H9 (cell line): ENCODE measurements around the gene FREM1. TPM values are rescaled to one million over a fixed set of nuclear protein-coding genes. Genes with fewer than 3 reads are reported as not detected.

Experiments used
- DNase-seq: peaks from one replicate; pipeline ENCODE4 v3.0.0-alpha.2; 2017
- H2AFZ ChIP-seq: one replicate; pipeline ENCODE4 v1.6.1; 2013; ENCODE audit warnings: mild to moderate bottlenecking, low read length, control low read depth, moderate library complexity
- H2AK5ac ChIP-seq: 2 replicates; pipeline ENCODE4 v1.6.1; 2013; ENCODE audit warnings: low read length, control low read depth, mixed read lengths; ENCODE audit not compliant: insufficient read length
- H2BK120ac ChIP-seq: one replicate; pipeline ENCODE4 v1.6.1; 2013; ENCODE audit warnings: low read depth, mild to moderate bottlenecking, low read length, control low read depth, inconsistent platforms; ENCODE audit not compliant: poor library complexity, severe bottlenecking
- H2BK12ac ChIP-seq: 2 replicates; pipeline ENCODE4 v1.6.1; 2013; ENCODE audit warnings: low read length, control low read depth, mixed read lengths, low read depth; ENCODE audit not compliant: insufficient read length
- H2BK15ac ChIP-seq: 2 replicates; pipeline ENCODE4 v1.6.1; 2013; ENCODE audit warnings: low read depth, low read length, control low read depth
- H2BK20ac ChIP-seq: one replicate; pipeline ENCODE4 v1.6.1; 2013; ENCODE audit warnings: low read depth, mild to moderate bottlenecking, low read length, control low read depth, inconsistent platforms; ENCODE audit not compliant: poor library complexity, severe bottlenecking
- H2BK5ac ChIP-seq: 2 replicates; pipeline ENCODE4 v1.6.1; 2013; ENCODE audit warnings: low read length, control low read depth, mixed read lengths; ENCODE audit not compliant: insufficient read length
- H3K14ac ChIP-seq: 2 replicates; pipeline ENCODE4 v1.6.1; 2013; ENCODE audit warnings: low read length, control low read depth; ENCODE audit not compliant: insufficient read depth
- H3K18ac ChIP-seq: 2 replicates; pipeline ENCODE4 v1.6.1; 2013; ENCODE audit warnings: low read depth, mild to moderate bottlenecking, mixed read lengths, low read length, control low read depth; ENCODE audit not compliant: insufficient read length
- H3K23ac ChIP-seq: 2 replicates; pipeline ENCODE4 v1.6.1; 2013; ENCODE audit warnings: low read length, control low read depth, mixed read lengths, low read depth; ENCODE audit not compliant: insufficient read length
- H3K23me2 ChIP-seq: 2 replicates; pipeline ENCODE4 v1.6.1; 2013; ENCODE audit warnings: low read depth, mild to moderate bottlenecking, mixed read lengths, low read length, control low read depth; ENCODE audit not compliant: insufficient read length, poor library complexity, severe bottlenecking
- H3K27ac ChIP-seq: 2 replicates; pipeline ENCODE4 v1.5.1; 2013; ENCODE audit warnings: low read length, control low read depth, mixed read lengths, low read depth; ENCODE audit not compliant: insufficient read length
- H3K27me3 ChIP-seq: 2 replicates; pipeline ENCODE4 v1.6.1; 2013; ENCODE audit warnings: low read length, control low read depth, inconsistent platforms; ENCODE audit not compliant: insufficient read depth
- H3K4ac ChIP-seq: 2 replicates; pipeline ENCODE4 v1.6.1; 2013; ENCODE audit warnings: low read depth, mild to moderate bottlenecking, control low read depth, inconsistent platforms, low read length, moderate library complexity
- H3K4me1 ChIP-seq: 2 replicates; pipeline ENCODE4 v1.6.1; 2013; ENCODE audit warnings: low read length, control low read depth, inconsistent platforms; ENCODE audit not compliant: insufficient read depth
- H3K4me2 ChIP-seq: 2 replicates; pipeline ENCODE4 v1.6.1; 2013; ENCODE audit warnings: low read length, control low read depth, mixed read lengths; ENCODE audit not compliant: insufficient read length, insufficient read depth
- H3K56ac ChIP-seq: 2 replicates; pipeline ENCODE4 v1.6.1; 2013; ENCODE audit warnings: low read depth, mild to moderate bottlenecking, mixed read lengths, low read length, control low read depth; ENCODE audit not compliant: insufficient read length
- H3K79me1 ChIP-seq: 2 replicates; pipeline ENCODE4 v1.6.1; 2013; ENCODE audit warnings: low read depth, mild to moderate bottlenecking, moderate library complexity, low read length, control low read depth, inconsistent platforms; ENCODE audit not compliant: insufficient read depth, poor library complexity, severe bottlenecking
- H3K79me2 ChIP-seq: 2 replicates; pipeline ENCODE4 v1.6.1; 2013; ENCODE audit warnings: low read length, control low read depth, inconsistent platforms; ENCODE audit not compliant: insufficient read depth
- H3K9ac ChIP-seq: 2 replicates; pipeline ENCODE4 v1.6.1; 2013; ENCODE audit warnings: low read length, control low read depth, mixed read lengths; ENCODE audit not compliant: insufficient read length; ENCODE audit errors: extremely low read depth
- H3K9me3 ChIP-seq: one replicate; pipeline ENCODE4 v1.6.1; 2013; ENCODE audit warnings: low read depth, low read length, inconsistent platforms; ENCODE audit not compliant: control insufficient read depth
- H3T11ph ChIP-seq: one replicate; pipeline ENCODE4 v1.6.1; 2013; ENCODE audit warnings: mild to moderate bottlenecking, low read length, control low read depth, inconsistent platforms
- H4K20me1 ChIP-seq: one replicate; pipeline ENCODE4 v1.6.1; 2013; ENCODE audit not compliant: control insufficient read depth, insufficient read length, insufficient read depth
- H4K5ac ChIP-seq: 2 replicates; pipeline ENCODE4 v1.6.1; 2013; ENCODE audit warnings: low read depth, mild to moderate bottlenecking, mixed read lengths, low read length, control low read depth; ENCODE audit not compliant: insufficient read length
- H4K8ac ChIP-seq: replicated peaks from 2 replicates; pipeline ENCODE4 v1.6.1; 2013; ENCODE audit warnings: low read length, control low read depth, mixed read lengths, low read depth; ENCODE audit not compliant: insufficient read length
- H4K91ac ChIP-seq: 2 replicates; pipeline ENCODE4 v1.6.1; 2013; ENCODE audit warnings: low read depth, mild to moderate bottlenecking, moderate library complexity, mixed read lengths, low read length, control low read depth; ENCODE audit not compliant: insufficient read length
- H3K27ac Mint-ChIP-seq, 3 experiments: 2 replicates in 2 of 3; 3 replicates in 1 of 3; pipeline ENCODE4 v1.8.0; 2020 to 2021; ENCODE audit warnings: mixed read lengths in 3 of 3, mild to moderate bottlenecking in 1 of 3, moderate library complexity in 1 of 3
- H3K27me3 Mint-ChIP-seq: 2 replicates; pipeline ENCODE4 v1.8.0; 2021; ENCODE audit warnings: low read depth, mild to moderate bottlenecking, moderate library complexity, mixed read lengths
- H3K36me3 Mint-ChIP-seq, 3 experiments: 2 replicates in 2 of 3; 3 replicates in 1 of 3; pipeline ENCODE4 v1.8.0; 2020 to 2021; ENCODE audit warnings: low read depth in 3 of 3, mixed read lengths in 3 of 3; ENCODE audit not compliant: insufficient read depth in 1 of 3
- H3K4me1 Mint-ChIP-seq, 2 experiments: 2 replicates each; pipeline ENCODE4 v1.8.0; 2020; ENCODE audit warnings: mixed read lengths in 2 of 2
- H3K4me3 Mint-ChIP-seq, 2 experiments: 2 replicates in 1 of 2; 3 replicates in 1 of 2; pipeline ENCODE4 v1.8.0; 2020 to 2021; ENCODE audit warnings: mild to moderate bottlenecking in 2 of 2, mixed read lengths in 2 of 2, moderate library complexity in 1 of 2
- H3K9me3 Mint-ChIP-seq, 2 experiments: 2 replicates in 1 of 2; 3 replicates in 1 of 2; pipeline ENCODE4 v1.8.0; 2020; ENCODE audit warnings: mild to moderate bottlenecking in 2 of 2, mixed read lengths in 2 of 2, moderate library complexity in 1 of 2
- WGBS: extraction: QIAGEN DNeasy Blood & Tissue Kit; methylation state at CpG from one replicate; pipeline ENCODE4 v1.1.7; 2013; ENCODE audit warnings: missing lambda C conversion rate, low lambda C conversion rate, mixed read lengths; ENCODE audit not compliant: insufficient read length; ENCODE audit errors: extremely low coverage; 5-methylcytosine and 5-hydroxymethylcytosine counted together
- total RNA-seq: library from RNA; stranded (reverse); gene quantifications from 2 replicates; pipeline ENCODE4 v1.2.1, GENCODE V29; 2021
- TF ChIP-seq, protein P1 (sequence below): fragments of 200-600 bp; sonication (generic); conservative IDR thresholded peaks from 3 replicates; pipeline ENCODE4 v1.8.0; 2021; ENCODE audit warnings: antibody characterized with exemption, mild to moderate bottlenecking

Gene FREM1
- total RNA-seq, 1 experiment from 2014 or later = 0.44 TPM

DNA sequence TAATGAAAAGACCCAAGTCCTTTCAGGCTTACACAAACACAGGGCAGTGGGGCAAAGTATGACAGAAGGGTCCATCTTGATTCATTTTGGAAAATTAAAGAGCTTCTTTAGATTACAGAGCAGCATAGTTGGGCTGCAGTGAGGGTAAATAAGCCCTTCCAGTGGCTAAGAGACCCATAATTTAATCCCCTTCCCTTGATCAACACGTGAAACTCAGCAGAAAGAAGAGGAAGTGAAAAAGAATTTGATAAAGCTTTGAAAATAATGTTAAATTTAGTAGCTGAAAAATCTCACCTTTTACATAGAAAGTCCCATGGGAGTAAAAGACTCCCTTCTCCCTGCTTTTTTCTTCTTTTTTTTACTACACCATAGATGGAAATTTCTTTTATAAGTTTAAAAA, 87.6 kb downstream of the FREM1 start:
- Histone ChIP-seq H3K4me1 (no peaks in the 10 kb centered on the region), H4K8ac (no peak overlapping the region), H3K4ac (no peak overlapping the region), H3K14ac (no peak overlapping the region), H3K27ac (no peak overlapping the region), H3K9me3 (no peaks in the 10 kb centered on the region), H2AFZ (no peak overlapping the region), H3K27me3 (no peaks in the 10 kb centered on the region), H3K23ac (no peak overlapping the region), H3K4me2 (no peak overlapping the region), H2BK120ac (no peak overlapping the region), H3K9ac (no peak overlapping the region), H4K5ac (no peak overlapping the region), H3K18ac (no peak overlapping the region), H4K91ac (no peak overlapping the region), H2BK20ac (no peak overlapping the region), H4K20me1 (no peaks in the 10 kb centered on the region), H3K56ac (no peak overlapping the region), H3K79me1 (no peaks in the 10 kb centered on the region), H3T11ph (no peak overlapping the region), H2BK15ac (no peak overlapping the region), H3K79me2 (no peaks in the 10 kb centered on the region), H2BK5ac (no peak overlapping the region), H3K23me2 (no peaks in the 10 kb centered on the region), H2BK12ac (no peak overlapping the region), H2AK5ac (no peak overlapping the region)
- no peak for DNase-seq
- peaks cover 0 to 3% (median 0%) of the 10 kb centered on the region in 3 experiments; a peak in 2 of 7 replicates for H3K36me3 Mint-ChIP-seq
- TF ChIP-seq, protein P1, sequence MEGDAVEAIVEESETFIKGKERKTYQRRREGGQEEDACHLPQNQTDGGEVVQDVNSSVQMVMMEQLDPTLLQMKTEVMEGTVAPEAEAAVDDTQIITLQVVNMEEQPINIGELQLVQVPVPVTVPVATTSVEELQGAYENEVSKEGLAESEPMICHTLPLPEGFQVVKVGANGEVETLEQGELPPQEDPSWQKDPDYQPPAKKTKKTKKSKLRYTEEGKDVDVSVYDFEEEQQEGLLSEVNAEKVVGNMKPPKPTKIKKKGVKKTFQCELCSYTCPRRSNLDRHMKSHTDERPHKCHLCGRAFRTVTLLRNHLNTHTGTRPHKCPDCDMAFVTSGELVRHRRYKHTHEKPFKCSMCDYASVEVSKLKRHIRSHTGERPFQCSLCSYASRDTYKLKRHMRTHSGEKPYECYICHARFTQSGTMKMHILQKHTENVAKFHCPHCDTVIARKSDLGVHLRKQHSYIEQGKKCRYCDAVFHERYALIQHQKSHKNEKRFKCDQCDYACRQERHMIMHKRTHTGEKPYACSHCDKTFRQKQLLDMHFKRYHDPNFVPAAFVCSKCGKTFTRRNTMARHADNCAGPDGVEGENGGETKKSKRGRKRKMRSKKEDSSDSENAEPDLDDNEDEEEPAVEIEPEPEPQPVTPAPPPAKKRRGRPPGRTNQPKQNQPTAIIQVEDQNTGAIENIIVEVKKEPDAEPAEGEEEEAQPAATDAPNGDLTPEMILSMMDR = no peak
- no peaks in the 10 kb centered on the region for H3K9me3 Mint-ChIP-seq
- no peaks in the 10 kb centered on the region for H3K4me1 Mint-ChIP-seq
- H3K27ac Mint-ChIP-seq = no peak overlapping the region
- H3K27me3 Mint-ChIP-seq = no peaks in the 10 kb centered on the region
- H3K4me3 Mint-ChIP-seq = no peak overlapping the region
- no CpG with 5 or more reads among the region's 1 CpG for WGBS
